HG03039 (cell line): ENCODE measurements around the gene OR52E6.
A peak's percentile ranks its signal among the peaks of the same experiment; 100 is the strongest.

Experiments used
- ATAC-seq: cut with Tn5 transposase; IDR thresholded peaks from one replicate; pipeline ENCODE4 v1.9.1; 2021; ENCODE audit warnings: mild to moderate bottlenecking, moderate library complexity; ENCODE audit not compliant: unreplicated experiment

Gene OR52E6

GRCh38 chr11:5841797-5842196, at the start of gene OR52E6:
OR52E6 (minus strand) TSS chr11:5841897; CDS start chr11:5841897, 0 bp downstream.
- ATAC-seq, result no peak

GRCh38 chr11:5891216-5891800, 49.6 kb upstream of the OR52E6 start:
- ATAC-seq, result no peak

GRCh38 chr11:5887661-5888060, 46.0 kb upstream of the OR52E6 start:
- ATAC-seq, result no peak

GRCh38 chr11:5887172-5887571, 45.5 kb upstream of the OR52E6 start:
- no peak for ATAC-seq

- no peak for ATAC-seq
These were observed 40.1 kb upstream of the OR52E6 start for GRCh38 chr11:5881756-5882155.

GRCh38 chr11:5880329-5880728, 38.6 kb upstream of the OR52E6 start, which contains the start of gene OR52E4:
OR52E4 (plus strand) TSS chr11:5880629; CDS start chr11:5884293, 3,664 bp downstream.
- ATAC-seq, result no peak

GRCh38 chr11:5878564-5878963, 36.9 kb upstream of the OR52E6 start:
- no peak for ATAC-seq

GRCh38 chr11:5865826-5866225, 24.1 kb upstream of the OR52E6 start:
- no peak for ATAC-seq

GRCh38 chr11:5857590-5857989, 15.9 kb upstream of the OR52E6 start, which contains the start of gene OR52E8:
OR52E8 (minus strand) TSS chr11:5857690; CDS start chr11:5857690, 0 bp downstream.
- ATAC-seq, result no peak

- no peak for ATAC-seq
These were observed 9.3 kb upstream of the OR52E6 start for GRCh38 chr11:5851002-5851401.

- ATAC-seq, result no peak
These were observed 6.0 kb upstream of the OR52E6 start for GRCh38 chr11:5847711-5848110.

GRCh38 chr11:5846701-5847100, 5.0 kb upstream of the OR52E6 start:
- no peak for ATAC-seq

- no peak for ATAC-seq
These were observed 4.0 kb downstream of the OR52E6 start for GRCh38 chr11:5837695-5838094.

GRCh38 chr11:5833446-5833845, 8.3 kb downstream of the OR52E6 start:
- ATAC-seq, result no peak

GRCh38 chr11:5831196-5831829, 10.4 kb downstream of the OR52E6 start:
- no peak for ATAC-seq

GRCh38 chr11:5818245-5818886, 23.3 kb downstream of the OR52E6 start:
- no peak for ATAC-seq

GRCh38 chr11:5815534-5815933, 26.2 kb downstream of the OR52E6 start:
- no peak for ATAC-seq

GRCh38 chr11:5809905-5810795, 31.5 kb downstream of the OR52E6 start:
- no peak for ATAC-seq

- ATAC-seq, result no peak
These were observed 32.6 kb downstream of the OR52E6 start for GRCh38 chr11:5809122-5809519.

GRCh38 chr11:5808500-5809121, 33.1 kb downstream of the OR52E6 start, which contains the start of gene OR52N2:
OR52N2 (plus strand) TSS chr11:5808924; CDS start chr11:5820336, 11,412 bp downstream.
- ATAC-seq, result peak; percentile 93

GRCh38 chr11:5807580-5807979, 34.1 kb downstream of the OR52E6 start:
- ATAC-seq, result no peak
